HG02678 (cell line): Measurements from ENCODE around the gene ZDHHC22.

ENCODE experiments used
- ATAC-seq: cut with Tn5 transposase; IDR thresholded peaks from one replicate; pipeline ENCODE4 v1.9.1; 2021; ENCODE audit warnings: mild to moderate bottlenecking, moderate library complexity; ENCODE audit not compliant: unreplicated experiment

Gene ZDHHC22

GRCh38 chr14:77106666-77107065 lies 34.9 kb downstream of the ZDHHC22 start:
- no peak for ATAC-seq

GRCh38 chr14:77105145-77105939 lies 36.2 kb downstream of the ZDHHC22 start:
- ATAC-seq = no peak

GRCh38 chr14:77104393-77104792 lies 37.2 kb downstream of the ZDHHC22 start:
- ATAC-seq = no peak

- no peak for ATAC-seq
Observed at GRCh38 chr14:77103951-77104350, 37.6 kb downstream of the ZDHHC22 start.

GRCh38 chr14:77103475-77103874 lies 38.1 kb downstream of the ZDHHC22 start:
- no peak for ATAC-seq

- no peak for ATAC-seq
Observed at GRCh38 chr14:77102154-77102553, 39.4 kb downstream of the ZDHHC22 start.

- no peak for ATAC-seq
Observed at GRCh38 chr14:77100961-77101360, 40.6 kb downstream of the ZDHHC22 start.

- ATAC-seq = no peak
Observed at GRCh38 chr14:77099425-77100167, 42.0 kb downstream of the ZDHHC22 start.

- no peak for ATAC-seq
Observed at GRCh38 chr14:77098529-77099353, 42.9 kb downstream of the ZDHHC22 start.

- ATAC-seq = peak; percentile 78
Observed at GRCh38 chr14:77097700-77098528, 43.7 kb downstream of the ZDHHC22 start, which contains the start of gene CIPC. CIPC (plus strand) TSS chr14:77098258; CDS start chr14:77105709, 7,451 bp downstream.

GRCh38 chr14:77097006-77097699 lies 44.4 kb downstream of the ZDHHC22 start:
- ATAC-seq = no peak

- no peak for ATAC-seq
Observed at GRCh38 chr14:77094672-77095284, 46.8 kb downstream of the ZDHHC22 start.

- no peak for ATAC-seq
Observed at GRCh38 chr14:77092676-77093075, 48.9 kb downstream of the ZDHHC22 start.

- no peak for ATAC-seq
Observed at GRCh38 chr14:77091518-77091917, 50.1 kb downstream of the ZDHHC22 start.

- ATAC-seq = no peak
Observed at GRCh38 chr14:77088645-77089044, 52.9 kb downstream of the ZDHHC22 start.

- no peak for ATAC-seq
Observed at GRCh38 chr14:77088219-77088618, 53.4 kb downstream of the ZDHHC22 start.

- no peak for ATAC-seq
Observed at GRCh38 chr14:77087631-77088030, 54.0 kb downstream of the ZDHHC22 start.

GRCh38 chr14:77086951-77087350 lies 54.6 kb downstream of the ZDHHC22 start:
- no peak for ATAC-seq

GRCh38 chr14:77086017-77086727 lies 55.4 kb downstream of the ZDHHC22 start:
- peak; percentile 57 for ATAC-seq
